Adipocyte (in vitro differentiated cells): Measurements from ENCODE around the gene TMTC3.

Source experiments
- DNase-seq: peaks from one replicate; pipeline ENCODE4 v3.0.0-alpha.2; 2015; ENCODE audit warnings: low read depth
- H3K27me3 ChIP-seq: replicated peaks from 2 replicates; pipeline ENCODE4 v1.7.0; 2013; ENCODE audit warnings: mild to moderate bottlenecking, low read length, moderate library complexity; ENCODE audit not compliant: control insufficient read depth, insufficient read depth
- H3K36me3 ChIP-seq: 2 replicates; pipeline ENCODE4 v1.7.0; 2013; ENCODE audit warnings: low read length, mild to moderate bottlenecking, moderate library complexity; ENCODE audit not compliant: control insufficient read depth, insufficient read depth, severe bottlenecking
- H3K4me1 ChIP-seq: 2 replicates; pipeline ENCODE4 v1.7.0; 2013; ENCODE audit warnings: mild to moderate bottlenecking, low read length, moderate library complexity; ENCODE audit not compliant: control insufficient read depth, insufficient read depth
- H3K4me3 ChIP-seq: 2 replicates; pipeline ENCODE4 v1.7.0; 2013; ENCODE audit warnings: mild to moderate bottlenecking, low read length, moderate library complexity
- H3K9ac ChIP-seq: 2 replicates; pipeline ENCODE4 v1.7.0; 2013; ENCODE audit warnings: mild to moderate bottlenecking, low read length, moderate library complexity
- H3K9me3 ChIP-seq: 2 replicates; pipeline ENCODE4 v1.7.0; 2013; ENCODE audit warnings: mild to moderate bottlenecking, low read length, moderate library complexity; ENCODE audit not compliant: control insufficient read depth

TMTC3 gene

DNA sequence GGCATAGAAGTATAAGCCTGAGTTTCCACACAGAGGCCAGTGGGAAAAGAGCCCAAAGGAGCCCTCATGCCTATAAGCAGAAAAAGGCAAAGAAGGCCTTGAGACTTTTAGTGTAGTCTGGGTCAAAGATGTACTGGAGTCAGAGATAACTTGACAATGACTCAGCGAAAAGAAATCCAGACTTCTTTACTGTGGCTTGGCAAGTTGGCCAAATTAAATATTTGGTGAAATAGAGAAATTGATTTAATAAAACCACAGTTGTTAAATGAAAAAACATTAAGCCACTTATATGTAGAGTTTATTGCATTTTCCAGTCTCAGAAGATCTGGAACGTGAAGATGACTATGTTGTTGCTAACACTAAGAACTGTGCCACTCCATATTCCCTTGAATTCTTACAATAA is 105.1 kb downstream of the TMTC3 start:
- Histone ChIP-seq H3K4me1 (peaks cover 42% of the 10 kb centered on the region), H3K36me3 (no peaks in the 10 kb centered on the region), H3K9me3 (no peaks in the 10 kb centered on the region), H3K4me3 (no peak overlapping the region), H3K27me3 (no peaks in the 10 kb centered on the region), H3K9ac (no peak overlapping the region)
- peak; percentile 44 for DNase-seq

DNA sequence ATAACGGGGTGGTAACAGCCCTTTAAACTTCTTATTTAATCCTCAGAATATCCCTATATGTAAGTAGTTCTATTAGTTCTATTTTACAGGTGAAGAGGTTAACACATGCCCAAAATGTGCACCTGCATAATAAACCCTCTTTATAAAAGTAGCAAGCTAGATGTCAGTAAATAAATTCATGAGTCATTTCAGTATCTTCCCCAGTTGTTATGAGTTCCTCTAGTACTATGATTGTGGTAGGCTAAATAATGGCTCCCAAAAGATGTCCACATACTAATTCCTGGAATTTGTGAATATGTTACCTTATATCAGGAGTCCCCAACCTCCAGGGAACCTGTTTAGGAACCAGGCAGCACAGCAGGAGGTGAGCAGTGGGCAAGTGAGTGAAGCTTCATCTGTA is 106.5 kb downstream of the TMTC3 start:
- Histone ChIP-seq H3K9me3 (no peaks in the 10 kb centered on the region), H3K4me1 (peaks cover 35% of the 10 kb centered on the region), H3K36me3 (no peaks in the 10 kb centered on the region), H3K27me3 (no peaks in the 10 kb centered on the region), H3K4me3 (no peak overlapping the region), H3K9ac (no peak overlapping the region)
- DNase-seq, result no peak
